GM18498 (cell line): Measurements from ENCODE around the gene MYLK3.
A peak's percentile ranks its signal among the peaks of the same experiment; 100 is the strongest.
"Not testable (repeated sequence)": the region's sequence is repeated elsewhere in the genome, so short reads cannot be mapped to it uniquely, and the experiment has no call there.

Source experiments
- ATAC-seq: cut with Tn5 transposase; IDR thresholded peaks from one replicate; pipeline ENCODE4 v1.9.1; 2021; ENCODE audit warnings: mild to moderate bottlenecking, moderate library complexity; ENCODE audit not compliant: unreplicated experiment

MYLK3 gene

DNA sequence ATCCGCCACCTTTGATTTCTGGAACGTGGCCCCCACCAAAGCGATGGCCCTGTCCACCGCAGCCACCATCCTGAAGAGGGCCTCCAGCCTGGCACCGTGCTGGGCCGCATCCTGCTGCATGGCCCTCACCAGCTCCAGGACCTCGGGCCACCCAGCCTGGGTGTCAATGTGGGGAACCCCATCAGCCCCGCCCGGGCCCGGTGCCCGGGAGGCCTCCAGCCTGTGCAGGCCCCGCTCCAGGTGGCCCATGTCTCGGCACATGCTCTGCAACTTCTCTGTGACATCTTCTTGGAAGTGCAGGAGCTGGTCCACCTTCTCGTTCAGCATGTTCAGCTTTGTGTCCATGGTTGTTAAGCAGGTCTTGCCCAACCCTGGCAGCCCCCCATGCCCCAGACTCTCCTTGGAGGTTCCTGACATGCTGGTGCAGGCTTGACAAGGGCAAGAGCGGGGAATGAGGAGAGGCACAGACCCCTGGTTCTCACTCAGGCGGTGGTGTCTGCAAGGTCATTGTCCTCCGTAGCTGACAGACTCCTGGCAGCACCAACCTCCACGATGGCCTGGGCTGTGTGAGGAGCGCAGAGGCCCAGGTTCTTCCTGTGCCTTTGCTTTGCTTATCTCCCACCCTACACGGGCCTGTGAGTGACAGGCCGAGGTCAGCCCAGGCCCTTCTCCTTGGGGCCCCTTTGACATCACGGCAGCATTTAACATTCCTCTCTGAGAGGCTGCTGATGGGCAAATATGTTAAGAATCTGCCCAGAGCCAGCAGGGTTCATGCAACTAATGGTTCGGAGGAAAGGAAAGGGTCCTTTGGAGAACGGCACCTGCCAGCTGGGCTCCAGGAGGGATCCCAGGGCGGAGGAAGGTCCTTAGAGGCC lies at the start of gene MYLK3:
Gene MYLK3, minus strand, starts transcription at position 568 of the 875 bp plus-strand sequence. Its CDS starts 151 bp downstream, at position 417.
- ATAC-seq = no peak

- ATAC-seq = no peak
These were observed 49.4 kb upstream of the MYLK3 start for GRCh38 chr16:46797501-46797900.

DNA sequence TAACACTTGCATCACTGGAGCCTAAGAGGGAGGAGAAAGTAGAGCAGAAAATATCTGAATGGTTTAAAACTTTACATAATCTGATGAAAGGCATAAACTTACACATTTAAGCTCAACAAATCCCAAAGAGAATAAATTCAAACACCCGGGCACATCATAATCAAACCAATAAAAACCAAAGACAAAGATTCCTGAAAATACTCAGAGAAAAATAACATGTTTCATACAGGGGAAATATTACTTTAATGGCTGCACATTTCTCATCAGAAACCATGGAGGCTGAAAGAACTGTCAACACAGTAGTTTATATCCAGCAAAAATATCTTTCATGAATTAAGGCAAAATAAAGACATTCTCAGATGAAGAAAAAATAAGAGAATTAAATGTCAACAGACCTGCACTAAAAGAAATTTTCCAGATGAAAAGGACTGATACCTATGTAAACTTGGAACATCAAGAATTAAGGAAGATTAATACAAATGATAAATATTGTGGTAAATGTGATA lies 48.7 kb upstream of the MYLK3 start:
- ATAC-seq = no peak

GRCh38 chr16:46793841-46794240 lies 45.7 kb upstream of the MYLK3 start:
- no peak for ATAC-seq

- ATAC-seq = no peak
These were observed 42.6 kb upstream of the MYLK3 start for GRCh38 chr16:46790599-46791270.

- ATAC-seq = peak; percentile 85
These were observed 41.6 kb upstream of the MYLK3 start for GRCh38 chr16:46789499-46790414.

- no peak for ATAC-seq
These were observed 40.8 kb upstream of the MYLK3 start for GRCh38 chr16:46788891-46789474.

- ATAC-seq = peak; percentile 24
These were observed 39.8 kb upstream of the MYLK3 start for GRCh38 chr16:46787909-46788308.

- ATAC-seq = no peak
These were observed 37.1 kb upstream of the MYLK3 start for GRCh38 chr16:46785076-46785845.

DNA sequence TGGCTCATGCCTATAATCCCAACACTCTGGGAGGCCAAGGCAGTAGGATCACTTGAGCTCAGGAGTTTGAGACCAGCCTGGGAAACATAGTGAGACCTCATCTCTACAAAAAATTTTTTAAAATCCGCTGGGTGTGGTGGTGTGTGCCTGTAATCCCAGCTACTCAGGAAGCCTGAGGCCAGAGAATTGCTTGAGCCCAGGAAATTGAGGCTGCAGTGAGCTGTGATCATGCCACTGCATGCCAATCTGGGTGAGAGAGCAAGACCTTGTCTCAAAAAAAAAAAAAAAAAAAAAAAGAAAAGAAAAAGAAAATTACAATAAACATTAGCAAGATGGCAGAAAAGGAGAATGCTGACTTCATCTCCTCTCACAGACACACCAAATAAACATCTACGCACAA lies 36.4 kb upstream of the MYLK3 start:
- ATAC-seq = not testable (repeated sequence)

GRCh38 chr16:46783800-46784199 lies 35.7 kb upstream of the MYLK3 start:
- no peak for ATAC-seq

GRCh38 chr16:46782320-46782719 lies 34.2 kb upstream of the MYLK3 start:
- ATAC-seq = no peak

GRCh38 chr16:46777804-46778203 lies 29.7 kb upstream of the MYLK3 start:
- ATAC-seq = no peak

- ATAC-seq = no peak
These were observed 27.1 kb upstream of the MYLK3 start for GRCh38 chr16:46775214-46775613.

DNA sequence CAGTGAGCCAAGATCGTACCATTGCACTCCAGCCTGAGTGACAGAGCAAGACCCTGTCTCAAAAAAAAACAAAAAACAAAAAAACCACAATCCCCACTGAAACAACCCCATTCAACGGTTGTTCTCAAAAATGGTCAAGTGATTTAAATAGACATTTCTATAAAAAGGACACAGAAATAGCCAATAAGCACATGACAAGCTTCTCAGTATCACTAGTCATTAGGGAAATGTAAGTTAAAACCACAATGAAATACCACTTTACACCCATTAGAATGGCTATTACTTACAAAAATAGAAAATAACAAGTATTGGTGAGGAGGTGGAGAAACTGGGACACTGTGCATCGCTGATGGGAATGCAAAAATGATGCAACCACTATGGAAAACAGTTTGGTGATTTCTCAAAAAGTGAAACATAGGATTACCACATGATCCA lies 26.6 kb upstream of the MYLK3 start:
- peak; percentile 85 for ATAC-seq

DNA sequence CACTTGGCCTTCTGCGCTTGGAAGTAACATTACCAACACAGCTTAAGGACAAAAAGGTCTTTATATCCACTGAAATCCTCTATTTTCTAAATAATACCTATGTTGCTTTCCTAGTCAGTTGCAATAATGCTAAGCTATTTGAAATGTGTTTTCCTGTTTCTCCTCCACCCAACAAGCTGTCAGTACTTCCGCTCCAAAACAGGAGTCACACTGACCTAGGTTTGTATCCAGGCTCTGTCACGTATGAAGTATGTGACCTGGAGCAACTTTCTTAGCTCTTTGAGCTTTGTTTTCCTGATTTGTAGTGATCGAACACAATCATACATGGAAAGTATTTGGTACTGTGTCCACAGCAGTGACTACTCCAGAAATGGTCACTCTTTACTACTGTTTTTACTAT lies 24.3 kb upstream of the MYLK3 start:
- ATAC-seq = no peak

- no peak for ATAC-seq
These were observed 20.7 kb upstream of the MYLK3 start for GRCh38 chr16:46768809-46769208.

DNA sequence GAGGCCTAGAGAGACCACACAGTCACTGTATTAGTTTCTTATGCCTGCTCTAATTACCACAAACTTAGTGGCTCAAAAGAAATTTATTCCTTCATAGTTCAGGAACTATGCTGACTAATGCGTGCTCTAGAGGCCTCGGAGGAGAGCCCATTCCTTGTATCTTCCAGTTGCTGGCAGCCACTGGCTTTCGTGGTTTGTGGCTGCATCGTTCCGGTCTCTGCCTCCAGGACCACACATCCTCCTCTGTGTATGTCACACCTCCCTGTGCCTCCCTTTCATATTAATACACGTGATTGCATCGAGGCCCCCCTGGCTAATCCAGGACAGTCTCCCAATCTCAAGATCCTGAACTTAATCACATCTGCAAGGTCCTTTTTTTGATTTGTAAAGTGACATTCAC lies 16.9 kb upstream of the MYLK3 start:
- ATAC-seq = no peak

GRCh38 chr16:46763147-46763546 lies 15.0 kb upstream of the MYLK3 start:
- no peak for ATAC-seq

GRCh38 chr16:46762583-46762982 lies 14.4 kb upstream of the MYLK3 start:
- no peak for ATAC-seq
